ENCODE measurements around the gene RAB15.

DNA sequence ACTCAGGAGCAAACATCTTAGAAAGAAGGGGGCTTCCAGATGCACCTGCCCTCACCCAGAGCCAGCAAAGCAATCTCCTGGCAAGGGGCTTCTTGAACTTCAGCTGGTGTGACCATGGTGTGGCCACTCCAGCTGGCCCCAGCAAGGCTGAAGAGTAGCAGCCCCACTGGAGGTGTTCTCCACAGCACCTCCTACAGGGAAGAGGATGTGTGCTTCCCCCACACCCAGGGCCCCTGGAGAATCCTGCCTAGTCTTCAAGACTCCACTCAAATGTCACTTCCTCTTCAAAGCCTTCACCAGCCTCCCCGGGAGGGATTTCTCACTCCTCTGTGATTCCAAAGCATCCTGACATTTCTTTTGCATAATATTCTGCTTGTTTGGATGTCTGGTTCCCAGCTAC is 8.5 kb downstream of the RAB15 start:
- TF ChIP-seq, protein P1, sequence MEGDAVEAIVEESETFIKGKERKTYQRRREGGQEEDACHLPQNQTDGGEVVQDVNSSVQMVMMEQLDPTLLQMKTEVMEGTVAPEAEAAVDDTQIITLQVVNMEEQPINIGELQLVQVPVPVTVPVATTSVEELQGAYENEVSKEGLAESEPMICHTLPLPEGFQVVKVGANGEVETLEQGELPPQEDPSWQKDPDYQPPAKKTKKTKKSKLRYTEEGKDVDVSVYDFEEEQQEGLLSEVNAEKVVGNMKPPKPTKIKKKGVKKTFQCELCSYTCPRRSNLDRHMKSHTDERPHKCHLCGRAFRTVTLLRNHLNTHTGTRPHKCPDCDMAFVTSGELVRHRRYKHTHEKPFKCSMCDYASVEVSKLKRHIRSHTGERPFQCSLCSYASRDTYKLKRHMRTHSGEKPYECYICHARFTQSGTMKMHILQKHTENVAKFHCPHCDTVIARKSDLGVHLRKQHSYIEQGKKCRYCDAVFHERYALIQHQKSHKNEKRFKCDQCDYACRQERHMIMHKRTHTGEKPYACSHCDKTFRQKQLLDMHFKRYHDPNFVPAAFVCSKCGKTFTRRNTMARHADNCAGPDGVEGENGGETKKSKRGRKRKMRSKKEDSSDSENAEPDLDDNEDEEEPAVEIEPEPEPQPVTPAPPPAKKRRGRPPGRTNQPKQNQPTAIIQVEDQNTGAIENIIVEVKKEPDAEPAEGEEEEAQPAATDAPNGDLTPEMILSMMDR (IDR thresholded peaks at IDR 0.05 in 2 of 3, conservative IDR thresholded peaks at IDR 0.05 in 1 of 3; ENCODE audit: borderline replicate concordance in 1 of 3, insufficient read depth in 1 of 3, low read depth in 2 of 3, low read length in 2 of 3) = peak in 1 of 3 experiments; percentile 34; a peak in 2 of 6 replicates
- no peak for TF ChIP-seq SIN3A (IDR thresholded peaks at IDR 0.05; ENCODE audit: low read depth)
- no peak for TF ChIP-seq POLR2A (IDR thresholded peaks at IDR 0.05; ENCODE audit: borderline replicate concordance, extremely low read depth, insufficient read depth, insufficient read length)
- TF ChIP-seq ZNF274 (IDR thresholded peaks at IDR 0.05; ENCODE audit: low read depth, low read length) = no peak
- TF ChIP-seq SRF (IDR thresholded peaks at IDR 0.05; ENCODE audit: low read depth) = no peak
- no peak for TF ChIP-seq EZH2phosphoT487 (IDR thresholded peaks at IDR 0.05; ENCODE audit: borderline replicate concordance)
- no peak for TF ChIP-seq POLR2AphosphoS5 (IDR thresholded peaks at IDR 0.05; ENCODE audit: low read depth, low read length)
- no peak for TF ChIP-seq CEBPB (IDR thresholded peaks at IDR 0.05; ENCODE audit: low read depth)
- TF ChIP-seq, protein P2, sequence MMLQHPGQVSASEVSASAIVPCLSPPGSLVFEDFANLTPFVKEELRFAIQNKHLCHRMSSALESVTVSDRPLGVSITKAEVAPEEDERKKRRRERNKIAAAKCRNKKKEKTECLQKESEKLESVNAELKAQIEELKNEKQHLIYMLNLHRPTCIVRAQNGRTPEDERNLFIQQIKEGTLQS (IDR thresholded peaks at IDR 0.05) = no peak
